ENCODE measurements around the gene MCTP1. TPM values are rescaled to one million over a fixed set of nuclear protein-coding genes. Genes with fewer than 3 reads are reported as not detected.

MCTP1 gene
- total and polyA plus RNA-seq, 9 donors = 4.3 to 11.0 (median 7.3) TPM

DNA sequence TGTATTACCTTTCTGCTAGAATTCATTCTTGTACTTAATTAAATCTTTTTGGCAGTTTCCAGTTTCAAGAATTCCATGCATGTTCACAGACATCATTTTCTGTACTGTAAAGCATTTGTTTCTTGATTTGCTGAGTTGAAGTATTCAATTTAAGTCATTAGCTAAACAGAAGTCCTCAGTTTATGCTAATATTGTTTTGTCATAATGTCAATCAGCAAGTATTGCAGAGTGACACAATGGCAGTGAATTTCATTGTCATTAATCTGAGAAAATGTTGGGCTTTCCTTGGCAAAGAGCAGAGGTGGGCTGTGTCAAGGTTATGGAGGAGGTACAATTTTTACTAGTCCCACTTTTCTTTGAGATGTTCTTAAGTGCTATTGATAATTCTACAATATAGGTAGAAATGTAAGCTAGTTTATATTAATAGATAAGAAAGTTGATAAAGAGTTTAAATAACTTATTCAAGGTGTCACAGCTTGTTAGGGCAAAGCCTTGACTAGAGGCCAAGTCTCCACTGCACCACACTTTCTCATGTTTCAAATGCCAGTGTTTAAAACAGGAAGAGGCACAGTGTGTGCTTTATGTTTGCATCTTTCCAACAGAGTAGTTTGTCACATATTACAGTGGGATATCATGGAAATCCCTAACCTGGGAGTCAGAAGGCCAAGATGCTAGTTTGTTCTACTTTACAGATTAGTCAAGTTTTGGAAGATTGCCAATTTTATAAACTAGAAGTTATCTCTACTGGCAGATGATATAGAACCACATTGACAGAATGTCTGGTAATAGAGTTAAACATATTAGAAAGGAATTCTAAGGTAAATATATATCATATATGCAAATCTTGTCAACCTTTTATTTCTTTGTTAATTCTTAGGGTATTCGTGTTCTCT, 610.2 kb downstream of the MCTP1 start:
- no peak overlapping the region for H3K27ac ChIP-seq (ENCODE audit: low read length)
- WGBS (ENCODE audit: insufficient coverage) = no CpG with 5 or more reads among the region's 1 CpG
- no peaks in the 10 kb centered on the region for H3K9me3 ChIP-seq (replicated peaks; ENCODE audit: control insufficient read depth, low read depth, low read length)
- DNase-seq = no peak
- H3K27me3 ChIP-seq (ENCODE audit: control insufficient read depth, insufficient read depth, low read length) = no peaks in the 10 kb centered on the region
- H3K36me3 ChIP-seq (ENCODE audit: control insufficient read depth, insufficient read depth, low read length) = peaks cover 3% of the 10 kb centered on the region
- H3K4me3 ChIP-seq (ENCODE audit: low read length) = no peak overlapping the region
- no peaks in the 10 kb centered on the region for H3K4me1 ChIP-seq (ENCODE audit: control insufficient read depth, insufficient read depth, low read length)

GRCh38 chr5:94672746-94673145, 612.1 kb downstream of the MCTP1 start:
- Histone ChIP-seq H3K4me1 (ENCODE audit: control insufficient read depth, insufficient read depth, low read length) (no peaks in the 10 kb centered on the region), H3K27ac (ENCODE audit: low read length) (no peak overlapping the region), H3K4me3 (ENCODE audit: low read length) (no peak overlapping the region), H3K9me3 (replicated peaks; ENCODE audit: control insufficient read depth, low read depth, low read length) (no peaks in the 10 kb centered on the region), H3K27me3 (ENCODE audit: control insufficient read depth, insufficient read depth, low read length) (no peaks in the 10 kb centered on the region), H3K36me3 (ENCODE audit: control insufficient read depth, insufficient read depth, low read length) (peaks cover 3% of the 10 kb centered on the region)
- DNase-seq = no peak
- no CpG with 5 or more reads among the region's 1 CpG for WGBS (ENCODE audit: insufficient coverage)

- WGBS (ENCODE audit: insufficient coverage) = no CpG with 5 or more reads among the region's 1 CpG
- peaks cover 3% of the 10 kb centered on the region for H3K36me3 ChIP-seq (ENCODE audit: control insufficient read depth, insufficient read depth, low read length)
- no peaks in the 10 kb centered on the region for H3K9me3 ChIP-seq (replicated peaks; ENCODE audit: control insufficient read depth, low read depth, low read length)
Measured at GRCh38 chr5:94670726-94671125, 614.2 kb downstream of the MCTP1 start.

DNA sequence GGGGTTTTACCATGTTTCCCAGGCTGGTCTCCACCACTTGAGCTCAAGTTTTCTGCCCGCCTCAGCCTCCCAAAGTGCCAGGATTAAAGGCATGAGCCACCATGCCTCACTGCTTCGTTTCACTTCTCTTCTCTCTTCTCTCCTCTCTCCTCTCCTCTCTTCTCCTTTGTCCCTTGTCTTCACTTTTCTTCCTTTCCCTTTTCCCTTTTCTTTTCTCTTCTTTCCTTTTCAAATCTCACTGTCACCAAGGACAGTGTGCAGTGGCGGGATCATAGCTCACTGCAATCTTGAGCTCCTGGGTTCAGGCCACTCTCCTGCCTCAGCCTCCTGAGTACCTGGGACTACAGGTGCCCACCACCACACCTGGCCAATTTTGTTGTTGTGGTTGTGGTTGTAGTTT, 617.0 kb downstream of the MCTP1 start:
- H3K36me3 ChIP-seq (ENCODE audit: control insufficient read depth, insufficient read depth, low read length) = no peaks in the 10 kb centered on the region
- no peaks in the 10 kb centered on the region for H3K4me1 ChIP-seq (ENCODE audit: control insufficient read depth, insufficient read depth, low read length)
- WGBS (ENCODE audit: insufficient coverage) = 91% methylated on average over 2 of the region's 3 CpGs
- no peaks in the 10 kb centered on the region for H3K9me3 ChIP-seq (replicated peaks; ENCODE audit: control insufficient read depth, low read depth, low read length)
- H3K4me3 ChIP-seq (ENCODE audit: low read length) = no peak overlapping the region
- H3K27ac ChIP-seq (ENCODE audit: low read length) = no peak overlapping the region
- DNase-seq = no peak
- H3K27me3 ChIP-seq (ENCODE audit: control insufficient read depth, insufficient read depth, low read length) = no peaks in the 10 kb centered on the region

More at GRCh38 chr5:94670726-94671125, 614.2 kb downstream of the MCTP1 start:
- Histone ChIP-seq H3K4me1 (ENCODE audit: control insufficient read depth, insufficient read depth, low read length) (no peaks in the 10 kb centered on the region), H3K27me3 (ENCODE audit: control insufficient read depth, insufficient read depth, low read length) (no peaks in the 10 kb centered on the region), H3K4me3 (ENCODE audit: low read length) (no peak overlapping the region), H3K27ac (ENCODE audit: low read length) (no peak overlapping the region)
- DNase-seq = no peak

DNA sequence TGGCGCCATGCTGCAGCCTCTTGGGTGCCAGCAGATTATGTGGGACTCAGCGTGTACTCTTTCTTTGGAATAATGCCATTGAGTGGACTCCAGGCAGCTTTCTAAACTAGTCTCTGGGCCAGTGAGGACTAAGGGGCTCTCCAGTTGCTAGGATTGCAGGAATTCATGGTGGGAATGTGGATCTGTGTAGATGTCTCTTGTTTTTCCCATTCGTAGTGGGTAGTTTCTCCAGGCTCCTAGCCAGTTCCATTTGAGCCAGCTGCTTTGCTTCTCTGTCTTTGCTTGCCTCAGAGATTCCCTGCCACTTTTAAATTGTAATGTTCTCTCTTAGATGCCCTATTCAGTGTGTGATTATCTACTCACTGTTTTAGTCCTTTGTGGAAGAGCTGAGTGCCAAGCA, 623.8 kb downstream of the MCTP1 start:
- DNase-seq = no peak
- Histone ChIP-seq H3K9me3 (replicated peaks; ENCODE audit: control insufficient read depth, low read depth, low read length) (peaks cover 11% of the 10 kb centered on the region), H3K27me3 (ENCODE audit: control insufficient read depth, insufficient read depth, low read length) (no peaks in the 10 kb centered on the region), H3K36me3 (ENCODE audit: control insufficient read depth, insufficient read depth, low read length) (peaks cover 6% of the 10 kb centered on the region), H3K4me1 (ENCODE audit: control insufficient read depth, insufficient read depth, low read length) (no peaks in the 10 kb centered on the region), H3K27ac (ENCODE audit: low read length) (no peak overlapping the region), H3K4me3 (ENCODE audit: low read length) (no peak overlapping the region)
- WGBS (ENCODE audit: insufficient coverage) = 67% methylated on average over 1 of the region's 3 CpGs

GRCh38 chr5:94660506-94660905, 624.4 kb downstream of the MCTP1 start:
- 87% methylated on average over 5 of the region's 8 CpGs for WGBS (ENCODE audit: insufficient coverage)
- no peak overlapping the region for H3K27ac ChIP-seq (ENCODE audit: low read length)
- DNase-seq = no peak
- no peaks in the 10 kb centered on the region for H3K27me3 ChIP-seq (ENCODE audit: control insufficient read depth, insufficient read depth, low read length)
- H3K36me3 ChIP-seq (ENCODE audit: control insufficient read depth, insufficient read depth, low read length) = peaks cover 6% of the 10 kb centered on the region
- no peak overlapping the region for H3K4me3 ChIP-seq (ENCODE audit: low read length)
- no peaks in the 10 kb centered on the region for H3K4me1 ChIP-seq (ENCODE audit: control insufficient read depth, insufficient read depth, low read length)
- H3K9me3 ChIP-seq (replicated peaks; ENCODE audit: control insufficient read depth, low read depth, low read length) = peaks cover 11% of the 10 kb centered on the region

DNA sequence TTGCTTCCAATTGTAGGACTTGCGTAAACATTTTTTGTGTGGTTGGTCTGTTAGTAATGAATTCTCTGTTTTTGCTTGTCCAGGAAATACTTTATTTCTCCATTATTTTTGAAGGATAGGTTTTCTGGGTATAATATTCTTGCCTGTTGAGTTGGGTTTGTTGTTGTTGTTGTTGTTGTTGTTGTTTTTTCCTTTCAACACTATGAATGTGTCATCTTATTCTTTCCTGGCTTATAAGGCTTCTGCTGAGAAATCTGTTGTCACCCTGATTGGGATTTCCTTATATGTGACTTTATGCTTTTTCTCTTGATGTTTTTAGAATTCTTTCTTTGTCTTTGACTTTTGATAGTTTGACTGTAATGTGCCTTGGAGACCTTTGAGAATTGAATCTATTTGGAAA, 626.6 kb downstream of the MCTP1 start:
- H3K4me3 ChIP-seq (ENCODE audit: low read length) = no peak overlapping the region
- DNase-seq = no peak
- no CpG with 5 or more reads among the region's 1 CpG for WGBS (ENCODE audit: insufficient coverage)
- H3K27ac ChIP-seq (ENCODE audit: low read length) = no peak overlapping the region
- peaks cover 14% of the 10 kb centered on the region for H3K9me3 ChIP-seq (replicated peaks; ENCODE audit: control insufficient read depth, low read depth, low read length)
- H3K27me3 ChIP-seq (ENCODE audit: control insufficient read depth, insufficient read depth, low read length) = no peaks in the 10 kb centered on the region
- no peaks in the 10 kb centered on the region for H3K4me1 ChIP-seq (ENCODE audit: control insufficient read depth, insufficient read depth, low read length)
- peaks cover 6% of the 10 kb centered on the region for H3K36me3 ChIP-seq (ENCODE audit: control insufficient read depth, insufficient read depth, low read length)

Other genes with a start within 250 kb of the MCTP1 start
- gene FAM81B, start 106.3 kb upstream of the MCTP1 start, total RNA-seq = 12.6 TPM
- 10 to 100 TPM in 3 of 8 donors, 1 to 10 TPM in 5; 2.2 to 14.5 (median 5.2) TPM for gene FAM81B, start 106.3 kb upstream of the MCTP1 start, polyA plus RNA-seq (ENCODE audit: insufficient read depth in 1 of 8, insufficient read length in 8 of 8, low replicate concordance in 1 of 8)

Measured in muscle of leg (tissue), 11 donors.